HG03280 (cell line): ENCODE results near the gene ENO1.

ENCODE experiments used
- ATAC-seq: cut with Tn5 transposase; IDR thresholded peaks from one replicate; pipeline ENCODE4 v1.9.1; 2021; ENCODE audit warnings: mild to moderate bottlenecking, moderate library complexity; ENCODE audit not compliant: unreplicated experiment

ENO1 gene

DNA sequence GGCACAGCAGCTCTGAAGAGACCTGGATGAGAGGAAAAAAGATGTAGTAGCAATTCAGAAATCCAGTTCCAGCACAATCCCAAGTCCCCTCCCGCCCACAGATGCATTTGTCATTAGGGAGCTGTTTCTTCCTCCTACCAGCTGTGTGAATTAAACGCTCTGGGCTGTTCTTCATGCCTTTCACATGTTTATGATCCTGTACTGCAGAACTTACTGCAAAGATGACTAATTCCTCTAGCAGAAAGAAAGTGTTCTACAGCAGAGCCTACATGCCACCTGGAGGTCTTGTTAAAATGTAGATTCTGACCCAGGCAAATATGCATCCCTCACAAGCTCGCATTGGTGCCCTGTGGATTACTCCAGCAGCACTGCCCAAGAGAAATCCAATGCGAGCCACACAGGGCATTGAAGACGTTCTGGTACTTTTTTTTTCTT is 6.5 kb downstream of the ENO1 start:
- no peak for ATAC-seq

DNA sequence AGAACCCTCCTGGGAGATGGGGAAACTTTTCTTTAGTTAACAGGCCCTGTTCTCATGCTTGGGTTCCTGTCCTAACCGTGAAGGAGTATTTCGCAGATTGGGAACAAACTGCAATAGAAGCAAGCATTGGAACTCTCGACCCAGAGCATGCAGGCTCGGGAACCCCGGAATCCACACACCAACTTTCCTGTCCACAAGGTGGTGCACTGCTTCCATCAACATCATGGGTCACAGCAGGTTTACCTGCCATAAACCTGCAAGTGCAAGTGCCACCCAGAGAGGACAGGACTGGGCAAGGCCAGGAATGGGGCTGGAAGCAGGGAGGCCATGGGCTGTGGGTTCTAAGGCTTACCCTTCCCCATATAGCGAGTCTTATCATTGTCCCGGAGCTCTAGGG is 6.9 kb downstream of the ENO1 start:
- no peak for ATAC-seq

DNA sequence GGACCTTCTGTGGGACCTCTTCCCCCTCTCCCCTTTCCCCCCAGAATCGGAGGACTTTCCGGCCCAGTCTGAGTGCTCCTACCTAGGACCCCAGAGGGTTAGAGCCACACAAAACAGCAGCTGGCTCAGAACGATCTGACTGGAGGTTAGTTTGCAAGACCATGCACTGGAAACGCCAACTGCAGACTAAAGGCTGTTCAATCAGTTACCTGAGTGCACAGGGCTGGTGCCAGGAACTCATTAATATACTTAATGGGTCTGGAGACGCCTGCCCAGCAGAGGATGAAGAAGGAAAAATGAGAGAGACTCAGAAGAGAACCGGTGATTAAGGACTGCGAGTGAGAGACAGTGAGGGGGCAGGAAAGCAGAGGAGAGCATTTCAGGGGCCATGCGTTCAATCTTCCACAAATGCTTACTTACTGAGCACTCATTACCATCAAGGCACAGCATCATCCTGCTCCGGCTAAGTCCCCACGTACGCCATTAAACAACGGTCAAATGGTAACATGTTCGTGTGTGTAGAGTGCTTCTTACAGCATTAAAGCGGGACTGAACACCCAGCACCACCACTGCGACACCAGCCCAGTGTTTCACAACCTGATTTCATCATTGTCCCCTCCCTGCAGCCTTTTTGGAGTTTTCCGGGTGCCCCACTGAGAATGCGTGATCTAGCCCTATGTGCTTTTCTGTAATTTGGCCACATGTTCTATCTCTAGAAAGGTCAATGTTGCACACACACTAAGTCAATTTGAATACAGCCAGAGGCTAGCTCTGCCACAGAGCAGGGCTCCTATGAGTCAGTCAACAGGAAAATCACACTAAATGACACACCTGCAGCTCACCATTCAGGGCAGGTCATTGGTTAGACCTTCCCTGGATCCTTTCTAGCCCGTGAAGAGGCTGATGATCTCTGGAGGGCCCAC is 7.6 kb downstream of the ENO1 start:
- no peak for ATAC-seq

GRCh38 chr1:8870103-8870502 is 8.4 kb downstream of the ENO1 start:
- no peak for ATAC-seq

GRCh38 chr1:8867878-8868567 is 10.5 kb downstream of the ENO1 start:
- ATAC-seq: no peak

GRCh38 chr1:8866792-8867415 is 11.6 kb downstream of the ENO1 start:
- ATAC-seq: no peak

GRCh38 chr1:8866173-8866791 is 12.2 kb downstream of the ENO1 start:
- ATAC-seq: no peak

DNA sequence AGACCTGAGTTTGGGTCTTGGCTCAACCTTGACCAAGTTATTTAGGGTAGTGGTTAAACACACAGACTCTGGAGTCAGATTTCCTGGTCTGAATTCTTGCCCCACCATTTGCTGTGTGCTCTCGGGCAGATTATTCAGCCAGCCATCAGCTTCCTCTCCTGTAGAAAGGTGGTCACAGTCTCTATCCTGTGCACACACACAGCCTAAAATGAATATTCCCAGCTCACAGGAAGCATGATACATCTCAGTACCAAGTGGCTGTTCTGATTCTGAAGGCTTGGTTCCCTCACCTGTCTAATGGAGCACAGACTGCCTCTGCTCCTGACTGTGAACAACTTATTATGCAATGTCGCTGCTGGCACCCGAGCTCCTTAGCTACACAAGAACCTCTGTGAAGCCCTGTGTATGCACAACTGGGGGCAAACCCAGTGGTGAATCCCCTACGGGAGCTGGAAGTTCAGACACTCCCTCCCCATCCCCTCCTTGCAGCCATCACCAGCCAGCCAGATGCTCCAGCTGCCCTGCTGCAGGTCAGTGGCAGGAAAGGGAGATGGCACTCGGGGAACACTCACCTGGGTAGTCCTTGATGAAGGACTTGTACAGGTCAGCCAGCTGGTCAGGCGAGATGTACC is 13.7 kb downstream of the ENO1 start:
- no peak for ATAC-seq

GRCh38 chr1:8863794-8864233 is 14.7 kb downstream of the ENO1 start:
- ATAC-seq: no peak

- ATAC-seq: no peak
Observed at GRCh38 chr1:8863138-8863537, 15.3 kb downstream of the ENO1 start.

DNA sequence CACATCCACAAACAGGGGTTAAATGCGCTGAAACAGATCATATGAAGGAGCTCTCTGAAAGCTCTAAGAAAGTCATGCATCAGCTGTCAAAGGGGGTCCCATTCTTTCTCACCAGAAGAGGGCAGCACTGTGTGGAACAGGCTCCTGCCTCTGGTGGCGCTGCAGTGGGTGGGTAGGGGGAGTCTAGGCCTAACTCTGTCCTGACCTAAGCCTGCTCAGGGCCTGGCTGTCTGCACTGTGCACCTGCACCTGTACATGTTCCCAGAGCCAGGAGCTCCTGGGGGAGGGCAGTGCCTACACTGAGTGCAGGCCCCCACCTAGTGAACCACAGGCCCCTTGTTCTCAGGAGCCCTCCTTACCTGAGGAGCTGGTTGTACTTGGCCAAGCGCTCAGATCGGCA is 16.0 kb downstream of the ENO1 start:
- no peak for ATAC-seq

DNA sequence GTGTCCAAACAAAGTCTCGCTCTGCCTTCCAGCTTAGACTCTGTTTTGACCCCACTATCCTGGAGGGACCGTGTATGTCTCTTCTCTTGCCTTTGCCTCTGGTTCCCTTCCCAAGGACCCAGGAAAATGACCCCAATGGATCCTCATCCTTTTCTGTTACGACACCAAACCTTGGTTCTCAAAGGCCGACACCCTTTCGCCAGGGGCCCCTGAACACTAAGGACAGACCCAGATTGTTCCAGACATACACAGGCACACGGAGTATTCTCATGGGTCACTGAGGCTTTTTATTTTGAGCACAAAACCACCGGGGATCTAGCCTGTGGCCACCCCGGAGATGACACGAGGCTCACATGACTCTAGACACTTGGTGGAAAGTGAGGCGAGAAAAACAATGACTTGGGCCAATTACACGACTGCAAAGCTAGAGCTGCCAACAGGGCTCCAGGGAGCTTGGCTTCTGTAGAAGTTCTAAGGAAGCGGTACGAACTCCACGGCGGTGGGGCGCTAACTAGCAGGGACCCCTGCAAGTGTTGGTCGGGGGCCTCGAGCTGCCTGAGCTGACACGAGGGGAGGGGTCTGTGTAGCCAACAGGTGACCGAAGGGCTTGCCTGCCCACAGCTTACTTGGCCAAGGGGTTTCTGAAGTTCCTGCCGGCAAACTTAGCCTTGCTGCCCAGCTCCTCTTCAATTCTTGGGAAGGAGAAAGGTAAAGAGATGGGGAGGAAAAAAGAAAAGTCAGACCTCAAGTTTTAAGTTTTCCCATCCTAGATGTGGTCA is 17.6 kb downstream of the ENO1 start:
- ATAC-seq: no peak

- no peak for ATAC-seq
Observed at GRCh38 chr1:8858888-8859706, 19.4 kb downstream of the ENO1 start.

DNA sequence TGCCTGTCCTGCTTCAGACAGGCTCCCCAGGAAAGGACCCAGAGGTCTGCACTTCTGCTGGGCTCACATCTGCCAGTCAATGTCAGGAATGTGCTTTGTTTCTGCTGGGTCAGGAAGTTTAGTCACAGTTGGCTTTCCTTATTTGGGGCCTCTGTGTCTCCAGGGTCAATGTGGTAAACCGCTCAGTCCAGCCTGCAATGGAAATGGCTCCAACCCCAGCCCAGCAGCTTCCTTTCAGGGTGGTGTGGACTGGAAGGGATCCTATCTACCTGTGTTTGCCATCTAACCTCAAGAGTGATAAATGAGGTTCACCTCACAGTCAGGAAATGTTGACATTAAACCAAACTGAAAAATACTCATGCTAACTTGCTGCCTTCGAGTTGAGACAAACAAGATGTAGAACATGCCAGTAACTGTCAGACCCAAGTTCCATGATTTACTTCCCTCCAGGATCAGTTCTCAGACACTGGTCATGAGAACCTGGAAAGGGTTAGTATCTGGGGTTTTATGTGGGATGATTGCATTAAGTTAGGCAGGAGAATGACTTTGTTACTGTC is 20.3 kb downstream of the ENO1 start:
- no peak for ATAC-seq

- ATAC-seq: no peak
Observed at GRCh38 chr1:8856689-8857412, 21.6 kb downstream of the ENO1 start.

DNA sequence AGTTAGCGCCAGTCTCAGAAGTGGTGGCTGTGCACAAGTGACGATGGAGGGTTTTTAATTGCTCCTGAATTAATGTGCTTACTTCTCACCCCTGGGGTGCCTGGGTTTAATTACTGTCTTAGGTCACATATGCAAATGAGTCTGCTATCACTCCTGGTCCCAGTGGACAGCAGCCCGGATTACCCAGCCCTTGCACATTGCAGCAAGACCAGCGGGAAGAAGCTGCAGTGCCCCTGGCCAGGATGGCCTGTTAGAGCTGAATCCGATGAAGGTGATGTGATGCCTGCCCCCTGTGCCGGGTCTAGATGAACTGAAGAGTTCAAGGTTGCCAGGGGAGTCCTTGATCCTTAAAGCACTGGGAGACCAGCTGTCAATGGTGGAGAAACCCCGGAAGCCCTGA is 24.2 kb downstream of the ENO1 start:
- no peak for ATAC-seq

DNA sequence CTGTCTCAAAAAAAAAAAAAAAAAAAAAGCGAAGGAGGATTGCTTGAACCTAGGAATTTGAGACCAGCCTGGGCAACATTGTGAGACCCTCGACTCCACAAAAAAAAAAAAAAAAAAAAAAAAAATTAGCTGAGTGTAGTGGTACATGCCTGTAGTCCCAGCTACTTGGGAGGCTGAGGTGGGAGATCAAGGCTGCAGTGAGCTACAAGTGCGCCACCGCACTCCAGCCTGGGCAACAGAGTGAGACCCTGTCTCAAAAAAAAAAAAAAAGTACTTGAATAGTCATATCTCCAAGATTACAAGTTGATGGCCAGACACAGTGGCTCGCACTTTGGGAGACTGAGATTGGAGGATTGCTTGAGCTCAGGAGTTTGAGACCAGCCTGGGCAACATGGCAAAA is 27.4 kb downstream of the ENO1 start:
- ATAC-seq: no peak
